B cell (primary cell): ENCODE data around the gene LTO1.

ENCODE experiments used
- CTCF ChIP-seq: fragments of 200-600 bp; IDR thresholded peaks from one replicate; pipeline ENCODE4 v1.8.0; 2022; ENCODE audit warnings: antibody characterized with exemption, mild to moderate bottlenecking
- EZH2 ChIP-seq: IDR thresholded peaks from 2 replicates; pipeline ENCODE4 v1.6.1; 2012; ENCODE audit warnings: borderline replicate concordance, low read depth, mild to moderate bottlenecking, moderate library complexity, low read length; ENCODE audit not compliant: insufficient read depth, poor library complexity, severe bottlenecking

- TF ChIP-seq CTCF (no peak), EZH2 (no peak)
Measured at GRCh38 chr11:69697861-69698260, 22.7 kb upstream of the LTO1 start.
